Esophagus (tissue), 2 donors: ENCODE measurements around the gene MYBPC2. TPM values are rescaled to one million over a fixed set of nuclear protein-coding genes. Genes with fewer than 3 reads are reported as not detected.

Experiments used
- H3K27ac ChIP-seq, 2 donors: one replicate each; pipeline ENCODE4 v1.5.1; 2013; ENCODE audit warnings: low read depth in 2 of 2, mild to moderate bottlenecking in 2 of 2, inconsistent platforms in 1 of 2, low read length in 1 of 2, moderate library complexity in 1 of 2
- H3K27me3 ChIP-seq, 2 donors: one replicate each; pipeline ENCODE4 v1.6.1; 2013; ENCODE audit warnings: low read length in 2 of 2, control low read depth in 1 of 2, mild to moderate bottlenecking in 1 of 2; ENCODE audit not compliant: insufficient read depth in 2 of 2, control insufficient read depth in 1 of 2
- H3K36me3 ChIP-seq, 2 donors: one replicate each; pipeline ENCODE4 v1.6.1; 2013; ENCODE audit warnings: low read length in 1 of 2; ENCODE audit not compliant: control insufficient read depth in 2 of 2, insufficient read depth in 2 of 2
- H3K4me1 ChIP-seq, 2 donors: one replicate each; pipeline ENCODE4 v1.6.1; 2013; ENCODE audit warnings: low read length in 1 of 2; ENCODE audit not compliant: control insufficient read depth in 2 of 2, insufficient read depth in 2 of 2
- H3K4me3 ChIP-seq, 2 donors: one replicate each; pipeline ENCODE4 v1.5.1; 2013; ENCODE audit warnings: low read length in 2 of 2, mild to moderate bottlenecking in 2 of 2, low read depth in 1 of 2, moderate library complexity in 1 of 2
- H3K9me3 ChIP-seq, 2 donors: one replicate each; pipeline ENCODE4 v1.6.1; 2013; ENCODE audit warnings: mild to moderate bottlenecking in 2 of 2, low read depth in 1 of 2, low read length in 1 of 2, moderate library complexity in 1 of 2; ENCODE audit not compliant: control insufficient read depth in 2 of 2, insufficient read depth in 1 of 2
- WGBS, 2 donors: extraction: QIAGEN DNeasy Blood & Tissue Kit; methylation state at CpG; one replicate each; pipeline ENCODE4 v1.1.7; 2013; 5-methylcytosine and 5-hydroxymethylcytosine counted together
- polyA plus RNA-seq, 2 donors: library from polyadenylated mRNA; stranded (reverse); fragments of 200-250 nt; gene quantifications; one replicate each; pipeline ENCODE4 v1.2.3, GENCODE V29; 2013
- donor health status: healthy with polysubstance abuse.
- donor health status: Bipolar disorder and iron deficiency.

The MYBPC2 gene
- polyA plus RNA-seq, 2 donors = 0.12 TPM; not detected in 1

DNA sequence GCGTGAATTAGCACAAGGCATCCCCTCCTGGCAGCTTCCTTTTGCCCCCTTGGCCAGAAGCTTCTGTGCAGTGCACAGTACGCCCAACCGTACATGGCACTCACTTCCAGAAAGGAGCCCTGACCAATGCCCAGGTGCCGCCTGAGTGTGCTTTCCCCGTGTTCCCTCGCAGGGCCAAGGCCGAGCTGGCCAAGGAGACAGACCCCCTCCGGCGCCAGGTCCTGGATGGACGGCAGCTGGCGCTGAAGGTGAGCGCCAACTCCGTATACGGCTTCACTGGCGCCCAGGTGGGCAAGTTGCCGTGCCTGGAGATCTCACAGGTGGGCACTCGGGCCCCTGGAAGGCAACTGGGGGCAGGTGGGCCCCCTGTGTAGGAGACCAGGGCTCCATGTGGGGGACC, 23.3 kb upstream of the MYBPC2 start:
- no peak overlapping the region for H3K4me3 ChIP-seq
- H3K27ac ChIP-seq = no peak overlapping the region
- H3K9me3 ChIP-seq = peaks cover 0 to 2% of the 10 kb centered on the region in 2 donors
- 95 to 96% methylated on average over 17 of the region's 17 CpGs for WGBS, 2 donors
- peaks cover 0 to 29% of the 10 kb centered on the region in 2 donors for H3K36me3 ChIP-seq
- H3K27me3 ChIP-seq = no peaks in the 10 kb centered on the region
- H3K4me1 ChIP-seq = no peaks in the 10 kb centered on the region

DNA sequence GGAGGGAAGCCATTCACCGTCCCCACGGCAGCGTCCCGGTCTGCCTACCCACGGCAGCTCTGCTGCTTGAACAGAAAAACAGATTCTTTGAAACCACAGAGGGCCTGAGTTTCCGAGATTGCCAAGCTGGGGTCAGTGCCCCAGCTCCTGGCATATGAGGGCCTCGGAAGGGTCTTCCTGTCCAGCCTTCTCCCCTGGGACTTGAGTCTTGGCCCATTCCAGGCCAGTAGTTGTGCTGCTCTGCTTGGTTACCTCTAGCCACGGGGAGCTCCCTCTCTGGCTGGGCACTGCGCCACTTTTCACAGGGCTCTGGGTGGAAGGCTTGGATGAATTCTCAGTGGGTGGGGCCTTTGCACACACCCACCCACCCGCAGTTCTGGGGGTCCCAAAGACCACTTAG, 22.6 kb upstream of the MYBPC2 start:
- Histone ChIP-seq H3K4me3 (no peak overlapping the region), H3K27ac (no peak overlapping the region), H3K4me1 (peaks cover 0 to 3% of the 10 kb centered on the region in 2 donors), H3K36me3 (peaks cover 0 to 29% of the 10 kb centered on the region in 2 donors), H3K9me3 (peaks cover 0 to 2% of the 10 kb centered on the region in 2 donors), H3K27me3 (no peaks in the 10 kb centered on the region)
- 89 to 91% methylated on average over 8 to 10 of the region's 10 CpGs for WGBS, 2 donors

DNA sequence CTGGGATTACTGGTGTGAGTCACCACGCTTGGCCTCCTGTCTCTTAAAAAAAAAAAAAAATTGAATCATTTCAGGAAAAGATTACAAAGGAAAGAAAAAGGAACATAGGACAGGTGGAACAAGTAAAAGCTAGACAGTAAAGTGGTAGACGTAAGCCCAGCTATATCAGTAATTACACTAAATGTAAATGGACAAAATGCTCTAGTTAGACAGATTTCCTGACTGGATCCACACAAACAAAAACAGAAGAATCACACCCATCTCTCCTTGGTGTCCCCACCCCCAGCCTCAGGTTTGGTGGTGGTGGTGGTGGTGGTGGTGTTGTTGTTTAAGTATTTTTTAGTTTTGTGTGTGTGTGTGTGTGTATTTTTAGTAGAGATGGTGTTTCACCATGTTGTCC, 20.3 kb upstream of the MYBPC2 start:
- Histone ChIP-seq H3K27me3 (no peaks in the 10 kb centered on the region), H3K9me3 (peaks cover 0 to 2% of the 10 kb centered on the region in 2 donors), H3K4me1 (peaks cover 0 to 3% of the 10 kb centered on the region in 2 donors), H3K4me3 (no peak overlapping the region), H3K27ac (no peak overlapping the region), H3K36me3 (peaks cover 0 to 15% of the 10 kb centered on the region in 2 donors)
- 79 to 95% methylated on average over 2 of the region's 2 CpGs for WGBS, 2 donors

DNA sequence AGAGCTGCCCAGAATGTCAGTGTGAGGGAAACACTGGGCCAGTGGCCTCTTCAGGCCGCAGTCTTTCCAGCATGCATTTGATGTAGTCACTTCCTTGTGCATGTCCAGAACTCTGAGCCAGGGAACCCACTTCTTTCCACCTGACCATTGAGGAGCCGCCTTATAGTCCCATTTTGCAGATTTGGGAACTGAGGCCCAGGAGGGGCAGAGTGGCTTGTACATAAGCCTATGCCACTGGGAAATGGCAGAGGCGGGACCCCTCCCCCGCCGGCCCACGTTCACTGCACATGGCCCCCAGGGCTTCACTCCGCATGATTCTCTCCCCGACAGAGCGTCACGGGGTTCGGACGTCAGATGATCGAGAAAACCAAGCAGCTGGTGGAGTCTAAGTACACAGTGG, 19.6 kb upstream of the MYBPC2 start:
- H3K9me3 ChIP-seq = peaks cover 0 to 2% of the 10 kb centered on the region in 2 donors
- H3K36me3 ChIP-seq = peaks cover 0 to 15% of the 10 kb centered on the region in 2 donors
- H3K4me3 ChIP-seq = no peak overlapping the region
- H3K27me3 ChIP-seq = peaks cover 0 to under 1% of the 10 kb centered on the region in 2 donors
- H3K27ac ChIP-seq = no peak overlapping the region
- H3K4me1 ChIP-seq = peaks cover 0 to 3% of the 10 kb centered on the region in 2 donors
- 92 to 94% methylated on average over 13 of the region's 13 CpGs for WGBS, 2 donors

DNA sequence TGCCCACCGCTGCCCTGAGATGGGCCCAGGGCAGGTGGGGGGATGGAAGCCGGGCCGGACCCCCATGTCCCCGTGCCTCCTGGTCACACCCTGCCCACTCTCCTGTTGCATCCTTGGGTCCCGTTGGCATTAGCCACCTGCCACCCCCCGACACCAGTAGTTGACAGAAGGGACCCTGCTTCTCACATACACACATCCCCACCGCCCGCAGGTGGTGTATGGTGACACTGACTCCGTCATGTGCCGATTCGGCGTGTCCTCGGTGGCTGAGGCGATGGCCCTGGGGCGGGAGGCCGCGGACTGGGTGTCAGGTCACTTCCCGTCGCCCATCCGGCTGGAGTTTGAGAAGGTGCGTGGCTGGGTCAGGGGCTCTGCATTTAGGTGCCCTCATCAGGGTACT, 19.2 kb upstream of the MYBPC2 start:
- Histone ChIP-seq H3K36me3 (peaks cover 0 to 15% of the 10 kb centered on the region in 2 donors), H3K4me1 (peaks cover 0 to 3% of the 10 kb centered on the region in 2 donors), H3K27me3 (peaks cover 0 to 5% of the 10 kb centered on the region in 2 donors), H3K4me3 (no peak overlapping the region), H3K27ac (no peak overlapping the region), H3K9me3 (peaks cover 0 to 2% of the 10 kb centered on the region in 2 donors)
- 95 to 97% methylated on average over 21 of the region's 21 CpGs for WGBS, 2 donors

DNA sequence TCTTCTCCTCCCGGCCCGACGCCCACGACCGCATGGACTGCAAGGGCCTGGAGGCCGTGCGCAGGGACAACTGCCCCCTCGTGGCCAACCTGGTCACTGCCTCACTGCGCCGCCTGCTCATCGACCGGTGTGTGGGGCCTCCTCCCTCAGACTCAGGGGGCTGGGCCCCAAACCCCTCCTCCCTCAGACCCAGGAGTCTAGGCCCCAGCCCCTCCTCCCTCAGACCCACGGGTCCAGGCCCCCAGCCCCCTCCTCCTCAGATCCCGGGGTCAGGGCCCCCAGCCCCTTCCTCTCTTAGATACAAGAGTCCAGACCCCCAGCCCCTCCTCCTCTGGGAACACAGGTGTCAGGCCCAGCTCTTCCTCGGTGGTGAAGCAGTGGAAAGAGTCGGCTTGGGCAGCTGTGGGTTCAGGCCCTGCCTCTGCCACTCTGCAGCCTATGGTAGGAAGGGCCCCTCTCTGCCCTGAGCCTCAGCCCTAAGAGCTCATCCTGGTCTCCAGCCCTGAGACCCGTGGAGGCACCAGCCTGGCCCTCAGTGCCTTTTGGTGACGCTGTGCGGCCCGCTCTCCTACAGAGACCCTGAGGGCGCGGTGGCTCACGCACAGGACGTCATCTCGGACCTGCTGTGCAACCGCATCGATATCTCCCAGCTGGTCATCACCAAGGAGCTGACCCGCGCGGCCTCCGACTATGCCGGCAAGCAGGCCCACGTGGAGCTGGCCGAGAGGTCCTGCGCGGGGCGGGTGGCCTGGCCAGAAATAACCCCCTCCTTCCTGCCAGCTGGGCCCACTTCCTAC, 17.6 kb upstream of the MYBPC2 start:
- Histone ChIP-seq H3K27ac (no peak overlapping the region), H3K4me3 (no peak overlapping the region), H3K27me3 (peaks cover 0 to 12% of the 10 kb centered on the region in 2 donors), H3K4me1 (peaks cover 0 to 3% of the 10 kb centered on the region in 2 donors), H3K9me3 (peaks cover 0 to 2% of the 10 kb centered on the region in 2 donors), H3K36me3 (peaks cover 0 to under 1% of the 10 kb centered on the region in 2 donors)
- 50 to 57% methylated on average over 37 of the region's 37 CpGs for WGBS, 2 donors

DNA sequence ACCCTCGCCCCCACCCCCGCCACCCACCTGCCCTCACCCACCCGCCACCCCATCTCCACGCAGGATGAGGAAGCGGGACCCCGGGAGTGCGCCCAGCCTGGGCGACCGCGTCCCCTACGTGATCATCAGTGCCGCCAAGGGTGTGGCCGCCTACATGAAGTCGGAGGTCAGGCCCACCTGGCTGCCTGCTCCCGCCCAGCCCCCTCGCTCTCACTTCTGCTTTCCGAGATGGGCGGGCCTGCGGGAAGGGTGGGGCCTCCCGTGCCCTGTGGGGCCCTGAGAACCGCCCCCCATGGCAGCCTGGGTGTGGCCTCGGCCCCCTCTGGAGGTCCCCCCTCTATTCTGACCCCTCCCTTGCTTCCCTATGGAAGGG, 17.0 kb upstream of the MYBPC2 start:
- peaks cover 0 to 2% of the 10 kb centered on the region in 2 donors for H3K9me3 ChIP-seq
- H3K36me3 ChIP-seq = no peaks in the 10 kb centered on the region
- peaks cover 0 to 3% of the 10 kb centered on the region in 2 donors for H3K4me1 ChIP-seq
- H3K27ac ChIP-seq = no peak overlapping the region
- H3K27me3 ChIP-seq = peaks cover 0 to 12% of the 10 kb centered on the region in 2 donors
- no peak overlapping the region for H3K4me3 ChIP-seq
- 76 to 80% methylated on average over 16 to 22 of the region's 22 CpGs for WGBS, 2 donors

DNA sequence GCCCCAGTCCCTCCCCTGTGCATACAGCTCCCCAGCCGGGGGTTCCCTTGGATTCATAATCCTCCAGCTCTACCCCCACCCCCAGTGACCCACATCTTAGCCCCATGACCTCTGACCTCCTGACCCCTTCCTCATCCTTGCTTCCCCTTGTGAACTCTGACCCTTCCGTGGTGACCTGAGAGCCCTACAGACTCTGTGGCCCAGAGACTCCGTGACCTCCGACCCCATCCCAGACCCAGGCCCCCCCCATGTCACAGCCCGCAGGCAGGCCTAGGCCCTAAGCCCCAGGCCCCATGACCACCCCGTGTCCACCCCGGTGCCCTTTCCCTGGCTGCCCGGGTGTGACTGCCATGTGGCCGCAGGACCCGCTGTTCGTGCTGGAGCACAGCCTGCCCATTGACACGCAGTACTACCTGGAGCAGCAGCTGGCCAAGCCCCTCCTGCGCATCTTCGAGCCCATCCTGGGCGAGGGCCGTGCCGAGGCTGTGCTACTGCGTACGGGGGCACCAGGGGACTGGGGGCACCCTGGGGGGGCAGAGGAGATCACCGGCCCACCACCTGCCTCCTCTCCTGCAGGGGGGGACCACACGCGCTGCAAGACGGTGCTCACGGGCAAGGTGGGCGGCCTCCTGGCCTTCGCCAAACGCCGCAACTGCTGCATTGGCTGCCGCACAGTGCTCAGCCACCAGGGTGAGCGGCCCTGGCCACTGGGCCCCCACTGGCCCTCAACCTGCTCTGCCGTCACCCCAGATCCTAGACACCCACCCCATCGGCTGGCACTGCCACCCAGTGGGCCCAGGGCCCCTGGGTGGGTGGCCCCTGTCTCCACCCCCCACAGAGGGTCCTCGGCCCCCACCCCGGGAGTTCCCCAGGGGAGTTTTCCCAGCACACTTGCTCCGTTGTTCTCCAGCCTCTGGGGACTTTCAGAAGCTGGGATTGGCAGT, 16.4 kb upstream of the MYBPC2 start:
- Histone ChIP-seq H3K4me3 (no peak overlapping the region), H3K4me1 (peaks cover 0 to 3% of the 10 kb centered on the region in 2 donors), H3K9me3 (no peaks in the 10 kb centered on the region), H3K27me3 (peaks cover 0 to 12% of the 10 kb centered on the region in 2 donors), H3K27ac (no peak overlapping the region), H3K36me3 (no peaks in the 10 kb centered on the region)
- 83 to 84% methylated on average over 35 of the region's 35 CpGs for WGBS, 2 donors
